H9 (cell line): ENCODE measurements around the gene MRGPRF. TPM values are rescaled to one million over a fixed set of nuclear protein-coding genes. Genes with fewer than 3 reads are reported as not detected.

Experiments
- DNase-seq: peaks from one replicate; pipeline ENCODE4 v3.0.0-alpha.2; 2017
- H2AFZ ChIP-seq: one replicate; pipeline ENCODE4 v1.6.1; 2013; ENCODE audit warnings: mild to moderate bottlenecking, low read length, control low read depth, moderate library complexity
- H2AK5ac ChIP-seq: 2 replicates; pipeline ENCODE4 v1.6.1; 2013; ENCODE audit warnings: low read length, control low read depth, mixed read lengths; ENCODE audit not compliant: insufficient read length
- H2BK120ac ChIP-seq: one replicate; pipeline ENCODE4 v1.6.1; 2013; ENCODE audit warnings: low read depth, mild to moderate bottlenecking, low read length, control low read depth, inconsistent platforms; ENCODE audit not compliant: poor library complexity, severe bottlenecking
- H2BK12ac ChIP-seq: 2 replicates; pipeline ENCODE4 v1.6.1; 2013; ENCODE audit warnings: low read length, control low read depth, mixed read lengths, low read depth; ENCODE audit not compliant: insufficient read length
- H2BK15ac ChIP-seq: 2 replicates; pipeline ENCODE4 v1.6.1; 2013; ENCODE audit warnings: low read depth, low read length, control low read depth
- H2BK20ac ChIP-seq: one replicate; pipeline ENCODE4 v1.6.1; 2013; ENCODE audit warnings: low read depth, mild to moderate bottlenecking, low read length, control low read depth, inconsistent platforms; ENCODE audit not compliant: poor library complexity, severe bottlenecking
- H2BK5ac ChIP-seq: 2 replicates; pipeline ENCODE4 v1.6.1; 2013; ENCODE audit warnings: low read length, control low read depth, mixed read lengths; ENCODE audit not compliant: insufficient read length
- H3K14ac ChIP-seq: 2 replicates; pipeline ENCODE4 v1.6.1; 2013; ENCODE audit warnings: low read length, control low read depth; ENCODE audit not compliant: insufficient read depth
- H3K18ac ChIP-seq: 2 replicates; pipeline ENCODE4 v1.6.1; 2013; ENCODE audit warnings: low read depth, mild to moderate bottlenecking, mixed read lengths, low read length, control low read depth; ENCODE audit not compliant: insufficient read length
- H3K23ac ChIP-seq: 2 replicates; pipeline ENCODE4 v1.6.1; 2013; ENCODE audit warnings: low read length, control low read depth, mixed read lengths, low read depth; ENCODE audit not compliant: insufficient read length
- H3K23me2 ChIP-seq: 2 replicates; pipeline ENCODE4 v1.6.1; 2013; ENCODE audit warnings: low read depth, mild to moderate bottlenecking, mixed read lengths, low read length, control low read depth; ENCODE audit not compliant: insufficient read length, poor library complexity, severe bottlenecking
- H3K27ac ChIP-seq: 2 replicates; pipeline ENCODE4 v1.5.1; 2013; ENCODE audit warnings: low read length, control low read depth, mixed read lengths, low read depth; ENCODE audit not compliant: insufficient read length
- H3K27me3 ChIP-seq: 2 replicates; pipeline ENCODE4 v1.6.1; 2013; ENCODE audit warnings: low read length, control low read depth, inconsistent platforms; ENCODE audit not compliant: insufficient read depth
- H3K4ac ChIP-seq: 2 replicates; pipeline ENCODE4 v1.6.1; 2013; ENCODE audit warnings: low read depth, mild to moderate bottlenecking, control low read depth, inconsistent platforms, low read length, moderate library complexity
- H3K4me1 ChIP-seq: 2 replicates; pipeline ENCODE4 v1.6.1; 2013; ENCODE audit warnings: low read length, control low read depth, inconsistent platforms; ENCODE audit not compliant: insufficient read depth
- H3K4me2 ChIP-seq: 2 replicates; pipeline ENCODE4 v1.6.1; 2013; ENCODE audit warnings: low read length, control low read depth, mixed read lengths; ENCODE audit not compliant: insufficient read length, insufficient read depth
- H3K56ac ChIP-seq: 2 replicates; pipeline ENCODE4 v1.6.1; 2013; ENCODE audit warnings: low read depth, mild to moderate bottlenecking, mixed read lengths, low read length, control low read depth; ENCODE audit not compliant: insufficient read length
- H3K79me1 ChIP-seq: 2 replicates; pipeline ENCODE4 v1.6.1; 2013; ENCODE audit warnings: low read depth, mild to moderate bottlenecking, moderate library complexity, low read length, control low read depth, inconsistent platforms; ENCODE audit not compliant: insufficient read depth, poor library complexity, severe bottlenecking
- H3K79me2 ChIP-seq: 2 replicates; pipeline ENCODE4 v1.6.1; 2013; ENCODE audit warnings: low read length, control low read depth, inconsistent platforms; ENCODE audit not compliant: insufficient read depth
- H3K9ac ChIP-seq: 2 replicates; pipeline ENCODE4 v1.6.1; 2013; ENCODE audit warnings: low read length, control low read depth, mixed read lengths; ENCODE audit not compliant: insufficient read length; ENCODE audit errors: extremely low read depth
- H3K9me3 ChIP-seq: one replicate; pipeline ENCODE4 v1.6.1; 2013; ENCODE audit warnings: low read depth, low read length, inconsistent platforms; ENCODE audit not compliant: control insufficient read depth
- H3T11ph ChIP-seq: one replicate; pipeline ENCODE4 v1.6.1; 2013; ENCODE audit warnings: mild to moderate bottlenecking, low read length, control low read depth, inconsistent platforms
- H4K20me1 ChIP-seq: one replicate; pipeline ENCODE4 v1.6.1; 2013; ENCODE audit not compliant: control insufficient read depth, insufficient read length, insufficient read depth
- H4K5ac ChIP-seq: 2 replicates; pipeline ENCODE4 v1.6.1; 2013; ENCODE audit warnings: low read depth, mild to moderate bottlenecking, mixed read lengths, low read length, control low read depth; ENCODE audit not compliant: insufficient read length
- H4K8ac ChIP-seq: replicated peaks from 2 replicates; pipeline ENCODE4 v1.6.1; 2013; ENCODE audit warnings: low read length, control low read depth, mixed read lengths, low read depth; ENCODE audit not compliant: insufficient read length
- H4K91ac ChIP-seq: 2 replicates; pipeline ENCODE4 v1.6.1; 2013; ENCODE audit warnings: low read depth, mild to moderate bottlenecking, moderate library complexity, mixed read lengths, low read length, control low read depth; ENCODE audit not compliant: insufficient read length
- H3K27ac Mint-ChIP-seq, 3 experiments: 2 replicates in 2 of 3; 3 replicates in 1 of 3; pipeline ENCODE4 v1.8.0; 2020 to 2021; ENCODE audit warnings: mixed read lengths in 3 of 3, mild to moderate bottlenecking in 1 of 3, moderate library complexity in 1 of 3
- H3K27me3 Mint-ChIP-seq: 2 replicates; pipeline ENCODE4 v1.8.0; 2021; ENCODE audit warnings: low read depth, mild to moderate bottlenecking, moderate library complexity, mixed read lengths
- H3K36me3 Mint-ChIP-seq, 3 experiments: 2 replicates in 2 of 3; 3 replicates in 1 of 3; pipeline ENCODE4 v1.8.0; 2020 to 2021; ENCODE audit warnings: low read depth in 3 of 3, mixed read lengths in 3 of 3; ENCODE audit not compliant: insufficient read depth in 1 of 3
- H3K4me1 Mint-ChIP-seq, 2 experiments: 2 replicates each; pipeline ENCODE4 v1.8.0; 2020; ENCODE audit warnings: mixed read lengths in 2 of 2
- H3K4me3 Mint-ChIP-seq, 2 experiments: 2 replicates in 1 of 2; 3 replicates in 1 of 2; pipeline ENCODE4 v1.8.0; 2020 to 2021; ENCODE audit warnings: mild to moderate bottlenecking in 2 of 2, mixed read lengths in 2 of 2, moderate library complexity in 1 of 2
- H3K9me3 Mint-ChIP-seq, 2 experiments: 2 replicates in 1 of 2; 3 replicates in 1 of 2; pipeline ENCODE4 v1.8.0; 2020; ENCODE audit warnings: mild to moderate bottlenecking in 2 of 2, mixed read lengths in 2 of 2, moderate library complexity in 1 of 2
- CTCF ChIP-seq: fragments of 200-600 bp; sonication (generic); conservative IDR thresholded peaks from 3 replicates; pipeline ENCODE4 v1.8.0; 2021; ENCODE audit warnings: antibody characterized with exemption, mild to moderate bottlenecking
- WGBS: extraction: QIAGEN DNeasy Blood & Tissue Kit; methylation state at CpG from one replicate; pipeline ENCODE4 v1.1.7; 2013; ENCODE audit warnings: missing lambda C conversion rate, low lambda C conversion rate, mixed read lengths; ENCODE audit not compliant: insufficient read length; ENCODE audit errors: extremely low coverage; 5-methylcytosine and 5-hydroxymethylcytosine counted together
- total RNA-seq: library from RNA; stranded (reverse); gene quantifications from 2 replicates; pipeline ENCODE4 v1.2.1, GENCODE V29; 2021

Gene MRGPRF
- total RNA-seq, 1 experiment from 2014 or later = 4.0 TPM

- H2BK12ac ChIP-seq = no peak overlapping the region
- Mint-ChIP-seq H3K27me3 (no peaks in the 10 kb centered on the region), H3K4me3 (no peak overlapping the region), H3K27ac (peak overlapping the region in 1 of 3 experiments; percentile 68; a peak in 2 of 7 replicates), H3K4me1 (peaks cover 5 to 15% of the 10 kb centered on the region in 2 experiments), H3K9me3 (no peaks in the 10 kb centered on the region; a peak in 1 of 5 replicates), H3K36me3 (no peaks in the 10 kb centered on the region; a peak in 1 of 7 replicates)
- H3K4me1 ChIP-seq = no peaks in the 10 kb centered on the region
- no peak overlapping the region for H4K8ac ChIP-seq
- no peak overlapping the region for H3K27ac ChIP-seq
- H3K9me3 ChIP-seq = no peaks in the 10 kb centered on the region
- H3K56ac ChIP-seq = no peak overlapping the region
- H3K23me2 ChIP-seq = no peaks in the 10 kb centered on the region
- H3K79me1 ChIP-seq = no peaks in the 10 kb centered on the region
- H2AFZ ChIP-seq = no peak overlapping the region
- H4K5ac ChIP-seq = no peak overlapping the region
- no peak overlapping the region for H2BK15ac ChIP-seq
- H2AK5ac ChIP-seq = no peak overlapping the region
- H3K79me2 ChIP-seq = no peaks in the 10 kb centered on the region
- no peaks in the 10 kb centered on the region for H3K27me3 ChIP-seq
- WGBS = no CpG with 5 or more reads among the region's 8 CpGs
- H2BK20ac ChIP-seq = no peak overlapping the region
- H3K4ac ChIP-seq = no peak overlapping the region
- no peak overlapping the region for H2BK120ac ChIP-seq
- DNase-seq = peak; percentile 13
- no peak overlapping the region for H2BK5ac ChIP-seq
- no peak overlapping the region for H4K91ac ChIP-seq
- no peak overlapping the region for H3K4me2 ChIP-seq
- no peak overlapping the region for H3K14ac ChIP-seq
- no peak for TF ChIP-seq CTCF
- no peaks in the 10 kb centered on the region for H4K20me1 ChIP-seq
- no peak overlapping the region for H3T11ph ChIP-seq
- no peak overlapping the region for H3K23ac ChIP-seq
- no peak overlapping the region for H3K9ac ChIP-seq
- H3K18ac ChIP-seq = no peak overlapping the region
Measured at GRCh38 chr11:68999093-68999747, 13.8 kb downstream of the MRGPRF start.
